Testis (tissue), 2 donors: Measurements from ENCODE around the gene TFF3.

Experiments used
- POLR2A ChIP-seq: fragments of 450-650 bp; IDR thresholded peaks from one replicate; pipeline ENCODE4 v1.6.1; 2017; ENCODE audit warnings: antibody characterized with exemption, mild to moderate bottlenecking, moderate library complexity
- TF ChIP-seq, protein P1 (sequence below), 3 experiments: fragments of 450-650 bp in 2 of 3; fragments of 200-600 bp in 1 of 3; sonication (generic) in 1 of 3; IDR thresholded peaks; one replicate each; pipeline ENCODE4 v1.5.1; 2016 to 2019; ENCODE audit warnings: antibody characterized with exemption in 3 of 3, mild to moderate bottlenecking in 2 of 3, moderate library complexity in 1 of 3

DNA sequence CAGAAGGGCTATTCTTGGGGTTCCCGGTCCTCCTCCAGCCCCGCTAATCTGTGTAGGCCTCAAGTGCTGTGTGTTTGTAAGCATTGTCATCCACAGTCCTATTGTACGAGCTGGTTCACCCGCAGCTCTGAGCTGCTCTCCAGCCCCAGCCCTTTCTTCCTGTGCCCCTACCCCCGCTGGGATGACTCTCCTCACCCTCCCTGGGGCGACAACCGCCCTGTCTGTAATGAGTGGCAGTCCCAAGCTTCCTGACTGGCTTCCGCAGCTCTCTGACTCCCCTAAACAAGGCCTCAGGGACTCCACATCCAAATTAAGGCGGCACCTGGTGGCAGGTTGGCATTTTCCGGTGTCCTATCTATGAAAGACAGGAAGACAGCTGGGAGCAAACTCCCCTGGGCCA is 45.8 kb downstream of the TFF3 start:
- TF ChIP-seq, protein P1, sequence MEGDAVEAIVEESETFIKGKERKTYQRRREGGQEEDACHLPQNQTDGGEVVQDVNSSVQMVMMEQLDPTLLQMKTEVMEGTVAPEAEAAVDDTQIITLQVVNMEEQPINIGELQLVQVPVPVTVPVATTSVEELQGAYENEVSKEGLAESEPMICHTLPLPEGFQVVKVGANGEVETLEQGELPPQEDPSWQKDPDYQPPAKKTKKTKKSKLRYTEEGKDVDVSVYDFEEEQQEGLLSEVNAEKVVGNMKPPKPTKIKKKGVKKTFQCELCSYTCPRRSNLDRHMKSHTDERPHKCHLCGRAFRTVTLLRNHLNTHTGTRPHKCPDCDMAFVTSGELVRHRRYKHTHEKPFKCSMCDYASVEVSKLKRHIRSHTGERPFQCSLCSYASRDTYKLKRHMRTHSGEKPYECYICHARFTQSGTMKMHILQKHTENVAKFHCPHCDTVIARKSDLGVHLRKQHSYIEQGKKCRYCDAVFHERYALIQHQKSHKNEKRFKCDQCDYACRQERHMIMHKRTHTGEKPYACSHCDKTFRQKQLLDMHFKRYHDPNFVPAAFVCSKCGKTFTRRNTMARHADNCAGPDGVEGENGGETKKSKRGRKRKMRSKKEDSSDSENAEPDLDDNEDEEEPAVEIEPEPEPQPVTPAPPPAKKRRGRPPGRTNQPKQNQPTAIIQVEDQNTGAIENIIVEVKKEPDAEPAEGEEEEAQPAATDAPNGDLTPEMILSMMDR (IDR thresholded peaks at IDR 0.05): no peak
- TF ChIP-seq POLR2A: no peak
